ENCODE results near the gene HNRNPF.

The HNRNPF gene

DNA sequence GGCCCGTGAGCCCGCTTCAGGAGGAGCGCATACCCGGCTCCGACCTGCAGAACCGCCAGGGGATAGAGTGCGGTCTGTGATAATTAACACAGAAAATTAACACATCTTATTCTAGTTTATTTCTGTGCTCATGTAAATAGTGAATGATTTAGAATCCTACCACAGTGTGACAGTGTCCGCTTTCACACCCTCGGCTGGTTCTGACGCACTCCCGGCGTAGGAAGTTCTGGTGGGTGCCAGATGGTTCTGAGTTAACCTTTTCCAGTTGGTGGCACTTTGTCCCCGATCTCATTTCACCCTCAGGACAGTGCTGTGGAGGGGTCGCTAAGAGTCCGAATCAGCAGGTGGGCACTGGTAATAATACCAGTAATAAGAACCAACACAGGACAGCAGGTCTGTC lies 65.9 kb downstream of the HNRNPF start:
- DNase-seq (ENCODE audit: low read depth), result no peak
- in situ Hi-C loops (cut with HindIII; ENCODE audit: low sequenced_read_pairs), result no loop called here
- TF ChIP-seq, protein P1, sequence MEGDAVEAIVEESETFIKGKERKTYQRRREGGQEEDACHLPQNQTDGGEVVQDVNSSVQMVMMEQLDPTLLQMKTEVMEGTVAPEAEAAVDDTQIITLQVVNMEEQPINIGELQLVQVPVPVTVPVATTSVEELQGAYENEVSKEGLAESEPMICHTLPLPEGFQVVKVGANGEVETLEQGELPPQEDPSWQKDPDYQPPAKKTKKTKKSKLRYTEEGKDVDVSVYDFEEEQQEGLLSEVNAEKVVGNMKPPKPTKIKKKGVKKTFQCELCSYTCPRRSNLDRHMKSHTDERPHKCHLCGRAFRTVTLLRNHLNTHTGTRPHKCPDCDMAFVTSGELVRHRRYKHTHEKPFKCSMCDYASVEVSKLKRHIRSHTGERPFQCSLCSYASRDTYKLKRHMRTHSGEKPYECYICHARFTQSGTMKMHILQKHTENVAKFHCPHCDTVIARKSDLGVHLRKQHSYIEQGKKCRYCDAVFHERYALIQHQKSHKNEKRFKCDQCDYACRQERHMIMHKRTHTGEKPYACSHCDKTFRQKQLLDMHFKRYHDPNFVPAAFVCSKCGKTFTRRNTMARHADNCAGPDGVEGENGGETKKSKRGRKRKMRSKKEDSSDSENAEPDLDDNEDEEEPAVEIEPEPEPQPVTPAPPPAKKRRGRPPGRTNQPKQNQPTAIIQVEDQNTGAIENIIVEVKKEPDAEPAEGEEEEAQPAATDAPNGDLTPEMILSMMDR (IDR thresholded peaks at IDR 0.05; ENCODE audit: low read depth, low read length, missing control alignments), result no peak
- no peak overlapping the region for H3K4me3 ChIP-seq (ENCODE audit: low read depth, low read length)

DNA sequence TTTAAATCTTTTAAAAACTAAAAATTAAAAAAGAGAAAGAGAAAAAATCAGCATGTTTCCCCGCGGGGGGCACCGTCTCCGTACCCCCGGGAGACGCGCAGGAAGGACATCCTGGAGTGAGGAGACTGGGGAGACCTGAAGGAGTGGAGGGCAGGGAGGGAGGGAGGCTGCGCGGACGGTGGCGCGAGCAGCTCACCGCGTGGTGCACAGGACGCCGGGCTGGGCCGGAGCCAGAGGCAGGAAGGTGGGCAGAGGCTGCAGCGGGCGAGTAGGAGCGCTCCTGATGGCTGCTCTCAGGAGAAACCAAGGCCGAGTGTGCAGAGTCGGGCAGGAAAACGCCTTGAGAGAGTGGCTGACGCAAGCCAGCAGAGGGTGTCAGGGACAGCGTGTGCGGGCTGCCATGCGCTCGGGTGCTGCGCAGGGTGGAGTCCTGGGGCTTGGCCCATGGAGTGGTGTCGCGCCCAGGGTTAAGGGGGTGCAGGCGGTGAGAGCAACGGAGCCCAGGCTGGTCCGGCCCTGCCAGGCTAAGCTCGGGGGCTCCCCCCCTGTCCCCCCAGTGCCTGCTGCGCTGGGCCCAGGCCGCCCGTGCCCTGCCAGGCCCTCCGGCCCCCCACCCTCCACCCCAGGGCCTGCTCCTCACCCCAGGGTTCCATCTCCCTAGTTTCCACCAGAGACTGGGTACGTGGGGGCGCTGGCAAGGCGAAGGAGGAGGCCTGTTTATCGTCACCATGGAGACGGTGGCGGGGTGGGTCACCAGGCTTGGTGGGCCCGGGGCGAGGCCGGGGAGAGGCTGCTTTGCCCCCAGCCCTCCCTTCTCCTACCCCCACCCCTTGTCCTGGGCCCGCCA lies 66.5 kb downstream of the HNRNPF start:
- in situ Hi-C loops (cut with HindIII; ENCODE audit: low sequenced_read_pairs), result no loop called here
- TF ChIP-seq, protein P1 (IDR thresholded peaks at IDR 0.05; ENCODE audit: low read depth, low read length, missing control alignments), result no peak
- DNase-seq (ENCODE audit: low read depth), result no peak
- H3K4me3 ChIP-seq (ENCODE audit: low read depth, low read length), result no peak overlapping the region

DNA sequence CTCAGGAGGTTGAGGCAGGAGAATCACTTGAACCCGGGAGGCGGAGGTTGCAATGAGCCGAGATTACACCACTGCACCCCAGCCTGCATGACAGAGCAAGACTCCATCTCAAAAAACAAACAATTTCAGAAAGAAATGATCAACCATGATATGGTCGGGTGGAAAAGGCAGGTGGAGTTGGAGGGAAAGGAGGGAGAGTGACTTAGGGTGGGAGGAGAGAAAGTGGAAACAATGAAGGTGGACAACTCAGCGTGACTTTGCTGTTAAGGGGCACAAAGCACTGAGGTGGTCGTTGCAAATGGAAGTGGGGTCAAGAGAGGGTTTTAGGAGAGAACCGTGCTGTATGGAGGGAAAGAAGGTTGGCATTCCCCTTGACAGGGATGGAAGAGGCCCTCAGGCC lies 67.5 kb downstream of the HNRNPF start:
- TF ChIP-seq, protein P1 (IDR thresholded peaks at IDR 0.05; ENCODE audit: low read depth, low read length, missing control alignments), result no peak
- DNase-seq (ENCODE audit: low read depth), result no peak
- H3K4me3 ChIP-seq (ENCODE audit: low read depth, low read length), result no peak overlapping the region
- in situ Hi-C loops (cut with HindIII; ENCODE audit: low sequenced_read_pairs), result no loop called here

DNA sequence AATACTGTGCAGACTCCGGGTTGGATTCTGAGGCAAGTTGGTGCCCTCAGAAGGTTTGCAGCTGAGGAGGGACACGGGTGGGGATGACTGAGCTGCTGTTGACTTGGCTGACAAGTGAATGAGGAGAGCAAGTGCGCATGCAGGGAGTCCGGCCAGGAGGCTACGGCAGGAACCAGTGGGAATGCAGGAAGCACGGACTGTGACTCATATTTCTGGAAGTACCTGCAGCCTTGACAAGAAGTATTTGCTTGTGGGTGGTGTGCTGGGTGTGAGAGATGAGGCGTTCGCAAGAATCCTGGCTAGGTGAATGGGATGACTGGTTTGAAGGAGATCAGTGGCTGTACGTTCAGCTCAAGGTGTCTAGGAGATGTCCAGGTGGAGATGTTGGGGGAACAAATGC lies 68.4 kb downstream of the HNRNPF start:
- DNase-seq (ENCODE audit: low read depth), result no peak
- TF ChIP-seq, protein P1 (IDR thresholded peaks at IDR 0.05; ENCODE audit: low read depth, low read length, missing control alignments), result no peak
- in situ Hi-C loops (cut with HindIII; ENCODE audit: low sequenced_read_pairs), result no loop called here
- H3K4me3 ChIP-seq (ENCODE audit: low read depth, low read length), result no peak overlapping the region

DNA sequence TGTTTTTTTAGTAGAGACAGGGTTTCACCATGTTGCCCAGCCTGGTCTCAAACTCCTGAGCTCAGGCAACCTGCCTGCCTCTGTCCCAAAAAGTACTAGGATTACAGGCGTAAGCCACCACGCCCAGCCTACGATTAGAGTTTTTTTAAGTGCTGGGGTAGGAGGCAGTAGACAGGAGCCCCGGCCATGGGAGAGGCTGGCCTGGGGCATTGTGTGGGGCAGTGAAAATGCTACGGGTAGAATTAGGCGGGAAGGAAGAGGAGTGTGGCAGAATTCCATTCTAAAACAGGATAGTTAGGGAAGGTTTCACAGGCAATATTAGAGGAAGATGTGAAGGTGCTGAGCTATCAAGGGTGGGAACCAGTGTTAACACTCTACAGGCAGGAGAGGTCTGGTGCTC lies 68.9 kb downstream of the HNRNPF start:
- no peak overlapping the region for H3K4me3 ChIP-seq (ENCODE audit: low read depth, low read length)
- TF ChIP-seq, protein P1 (IDR thresholded peaks at IDR 0.05; ENCODE audit: low read depth, low read length, missing control alignments), result no peak
- in situ Hi-C loops (cut with HindIII; ENCODE audit: low sequenced_read_pairs), result no loop called here
- DNase-seq (ENCODE audit: low read depth), result no peak

DNA sequence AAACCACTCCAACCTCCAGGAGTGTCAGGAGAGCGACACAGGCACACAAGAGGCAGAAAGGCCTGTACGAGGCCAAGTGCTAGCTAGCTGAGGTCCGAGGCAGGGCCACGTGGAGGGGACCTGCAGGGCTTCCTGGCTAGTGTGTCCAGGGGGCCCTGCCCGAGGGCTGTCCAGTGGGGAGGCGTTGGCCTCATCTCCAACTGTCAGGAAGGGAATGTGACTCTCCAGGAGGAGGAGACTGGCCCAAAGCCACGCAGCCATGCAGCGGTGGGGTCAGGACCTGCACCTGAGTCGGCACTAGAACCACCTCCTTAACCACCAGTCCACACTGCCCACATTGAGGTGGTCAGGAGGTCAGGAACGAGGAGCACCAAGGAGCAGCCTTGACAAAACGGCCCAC lies 69.8 kb downstream of the HNRNPF start:
- DNase-seq (ENCODE audit: low read depth), result no peak
- H3K4me3 ChIP-seq (ENCODE audit: low read depth, low read length), result no peak overlapping the region
- TF ChIP-seq, protein P1 (IDR thresholded peaks at IDR 0.05; ENCODE audit: low read depth, low read length, missing control alignments), result no peak
- in situ Hi-C loops (cut with HindIII; ENCODE audit: low sequenced_read_pairs), result no loop called here

Data from astrocyte of the cerebellum (primary cell).